OCI-LY1 (cell line): ENCODE data around the gene SYAP1.
"Not testable (repeated sequence)": the region's sequence is repeated elsewhere in the genome, so short reads cannot be mapped to it uniquely, and the experiment has no call there.

ENCODE experiments used
- H2AFZ ChIP-seq: fragments of 200-600 bp; sonication (generic), shearing (Covaris generic); 2 replicates; pipeline ENCODE4 v1.6.0; 2014; ENCODE audit warnings: antibody characterized with exemption, mild to moderate bottlenecking, low read length
- H3F3A ChIP-seq: fragments of 200-600 bp; sonication (generic), shearing (Covaris generic); 2 replicates; pipeline ENCODE4 v1.6.0; 2014; ENCODE audit warnings: mild to moderate bottlenecking, antibody characterized with exemption, low read length, moderate library complexity; ENCODE audit not compliant: insufficient read depth
- H3K27ac ChIP-seq: fragments of 200-600 bp; sonication (generic); 2 replicates; pipeline ENCODE4 v1.5.1; 2014; ENCODE audit warnings: low read length, mixed run types, mild to moderate bottlenecking, low read depth; ENCODE audit not compliant: poor library complexity, severe bottlenecking
- H3K27me3 ChIP-seq: fragments of 200-600 bp; sonication (generic); 2 replicates; pipeline ENCODE4 v1.6.0; 2014; ENCODE audit warnings: antibody characterized with exemption, mild to moderate bottlenecking, low read length, moderate library complexity; ENCODE audit not compliant: insufficient read depth
- H3K36me3 ChIP-seq: fragments of 200-600 bp; sonication (generic); 2 replicates; pipeline ENCODE4 v1.6.1; 2014; ENCODE audit warnings: mild to moderate bottlenecking, antibody characterized with exemption, low read length, moderate library complexity, mixed read lengths; ENCODE audit not compliant: insufficient read depth
- H3K4me1 ChIP-seq: fragments of 200-600 bp; sonication (generic); 2 replicates; pipeline ENCODE4 v1.5.1; 2014; ENCODE audit warnings: mild to moderate bottlenecking, low read length, moderate library complexity; ENCODE audit not compliant: insufficient read depth, severe bottlenecking
- H3K4me2 ChIP-seq: fragments of 200-600 bp; sonication (generic), shearing (Covaris generic); 2 replicates; pipeline ENCODE4 v1.6.1; 2014; ENCODE audit warnings: low read length
- H3K4me3 ChIP-seq: fragments of 200-600 bp; sonication (generic); 2 replicates; pipeline ENCODE4 v1.5.1; 2014; ENCODE audit warnings: low read length, low read depth, mild to moderate bottlenecking, mixed read lengths; ENCODE audit not compliant: poor library complexity, severe bottlenecking
- H3K79me2 ChIP-seq: fragments of 200-600 bp; shearing (Covaris generic); 2 replicates; pipeline ENCODE4 v1.6.1; 2016; ENCODE audit warnings: mixed run types, low read length, mixed read lengths; ENCODE audit not compliant: insufficient read depth
- H3K9ac ChIP-seq: fragments of 200-600 bp; sonication (generic), shearing (Covaris generic); 2 replicates; pipeline ENCODE4 v1.6.1; 2014; ENCODE audit warnings: mild to moderate bottlenecking, low read length, mixed read lengths
- H3K9me2 ChIP-seq: fragments of 200-600 bp; sonication (generic), shearing (Covaris generic); 2 replicates; pipeline ENCODE4 v1.6.1; 2014; ENCODE audit warnings: low read depth, mild to moderate bottlenecking, low read length, mixed read lengths
- H3K9me3 ChIP-seq: fragments of 200-600 bp; shearing (Covaris generic); 2 replicates; pipeline ENCODE4 v1.6.1; 2014; ENCODE audit warnings: low read length, mixed read lengths
- H4K20me1 ChIP-seq: fragments of 200-600 bp; sonication (generic), shearing (Covaris generic); 2 replicates; pipeline ENCODE4 v1.6.0; 2016; ENCODE audit warnings: mild to moderate bottlenecking, low read length; ENCODE audit not compliant: insufficient read depth
- CTCF ChIP-seq: fragments of 200-600 bp; sonication (generic), shearing (Covaris generic); IDR thresholded peaks from 2 replicates; pipeline ENCODE4 v1.5.1; 2017; ENCODE audit warnings: mild to moderate bottlenecking, antibody characterized with exemption, low read length, moderate library complexity, mixed read lengths
- EZH2 ChIP-seq: fragments of 200-600 bp; sonication (generic), shearing (Covaris generic); IDR thresholded peaks from 2 replicates; pipeline ENCODE4 v1.8.0; 2017; ENCODE audit warnings: borderline replicate concordance, mixed run types, mild to moderate bottlenecking, antibody characterized with exemption, low read length, moderate library complexity, mixed read lengths

Gene SYAP1

GRCh38 chrX:16714504-16714903 lies 4.9 kb upstream of the SYAP1 start:
- Histone ChIP-seq H3K9me3 (no peaks in the 10 kb centered on the region), H3F3A (no peaks in the 10 kb centered on the region), H3K79me2 (no peaks in the 10 kb centered on the region), H3K4me2 (no peak overlapping the region), H3K27me3 (no peaks in the 10 kb centered on the region), H3K4me1 (peaks cover 30% of the 10 kb centered on the region), H3K27ac (no peak overlapping the region), H3K36me3 (no peaks in the 10 kb centered on the region), H4K20me1 (no peaks in the 10 kb centered on the region), H3K9ac (no peak overlapping the region), H3K9me2 (no peaks in the 10 kb centered on the region), H3K4me3 (no peak overlapping the region), H2AFZ (no peak overlapping the region)
- TF ChIP-seq EZH2 = no peak
- no peak for TF ChIP-seq CTCF

GRCh38 chrX:16715638-16716037 lies 3.8 kb upstream of the SYAP1 start:
- H3K4me2 ChIP-seq, H3K36me3 ChIP-seq, H4K20me1 ChIP-seq, H3K27ac ChIP-seq, H3F3A ChIP-seq, H3K27me3 ChIP-seq, H3K4me3 ChIP-seq, H2AFZ ChIP-seq, H3K9me3 ChIP-seq, H3K9me2 ChIP-seq, H3K9ac ChIP-seq: not testable (repeated sequence)
- Histone ChIP-seq H3K4me1 (peaks cover 25% of the 10 kb centered on the region), H3K79me2 (peaks cover 10% of the 10 kb centered on the region)

GRCh38 chrX:16716451-16716850 lies 3.0 kb upstream of the SYAP1 start:
- H3K9me3 ChIP-seq, H3K4me2 ChIP-seq, H3K9me2 ChIP-seq, H3F3A ChIP-seq, H4K20me1 ChIP-seq, H3K27ac ChIP-seq, H3K36me3 ChIP-seq, H3K9ac ChIP-seq, H2AFZ ChIP-seq, H3K4me3 ChIP-seq, H3K27me3 ChIP-seq: not testable (repeated sequence)
- Histone ChIP-seq H3K79me2 (peaks cover 10% of the 10 kb centered on the region), H3K4me1 (peaks cover 25% of the 10 kb centered on the region)

GRCh38 chrX:16718824-16719333 lies 533 bp upstream of the SYAP1 start:
- H3K4me1 ChIP-seq = peaks cover 30% of the 10 kb centered on the region
- H3K27ac ChIP-seq = peak overlapping the region; percentile 66
- H2AFZ ChIP-seq = 0 out of 2 replicates have a peak overlapping the region, but pooled peaks have one; percentile 7
- H4K20me1 ChIP-seq = no peaks in the 10 kb centered on the region
- 0 out of 2 replicates have a peak, but pooled peaks cover 2% of the 10 kb centered on the region for H3K36me3 ChIP-seq
- H3F3A ChIP-seq = no peaks in the 10 kb centered on the region
- H3K9me3 ChIP-seq = no peaks in the 10 kb centered on the region
- peak overlapping the region; percentile 88 for H3K4me2 ChIP-seq
- H3K4me3 ChIP-seq = peak overlapping the region; percentile 97
- H3K79me2 ChIP-seq = peaks cover 18% of the 10 kb centered on the region
- no peak for TF ChIP-seq CTCF
- no peak for TF ChIP-seq EZH2
- H3K9ac ChIP-seq = peak overlapping the region; percentile 91
- H3K27me3 ChIP-seq = no peaks in the 10 kb centered on the region
- no peaks in the 10 kb centered on the region for H3K9me2 ChIP-seq
